Fibroblast of mammary gland (primary cell): ENCODE data around the gene CMKLR1.

Source experiments
- DNase-seq: peaks from one replicate; pipeline ENCODE4 v3.0.0-alpha.2; 2010; ENCODE audit warnings: low read depth
- H3K4me3 ChIP-seq: 2 replicates; pipeline ENCODE4 v1.5.1; 2011; ENCODE audit warnings: low read depth, mild to moderate bottlenecking, low read length, moderate library complexity; ENCODE audit not compliant: control insufficient read depth
- TF ChIP-seq, protein P1 (sequence below): conservative IDR thresholded peaks from 2 replicates; pipeline ENCODE4 v1.5.1; 2011; ENCODE audit warnings: low read depth, low read length, inconsistent platforms; ENCODE audit not compliant: control insufficient read depth, insufficient read depth

The CMKLR1 gene

DNA sequence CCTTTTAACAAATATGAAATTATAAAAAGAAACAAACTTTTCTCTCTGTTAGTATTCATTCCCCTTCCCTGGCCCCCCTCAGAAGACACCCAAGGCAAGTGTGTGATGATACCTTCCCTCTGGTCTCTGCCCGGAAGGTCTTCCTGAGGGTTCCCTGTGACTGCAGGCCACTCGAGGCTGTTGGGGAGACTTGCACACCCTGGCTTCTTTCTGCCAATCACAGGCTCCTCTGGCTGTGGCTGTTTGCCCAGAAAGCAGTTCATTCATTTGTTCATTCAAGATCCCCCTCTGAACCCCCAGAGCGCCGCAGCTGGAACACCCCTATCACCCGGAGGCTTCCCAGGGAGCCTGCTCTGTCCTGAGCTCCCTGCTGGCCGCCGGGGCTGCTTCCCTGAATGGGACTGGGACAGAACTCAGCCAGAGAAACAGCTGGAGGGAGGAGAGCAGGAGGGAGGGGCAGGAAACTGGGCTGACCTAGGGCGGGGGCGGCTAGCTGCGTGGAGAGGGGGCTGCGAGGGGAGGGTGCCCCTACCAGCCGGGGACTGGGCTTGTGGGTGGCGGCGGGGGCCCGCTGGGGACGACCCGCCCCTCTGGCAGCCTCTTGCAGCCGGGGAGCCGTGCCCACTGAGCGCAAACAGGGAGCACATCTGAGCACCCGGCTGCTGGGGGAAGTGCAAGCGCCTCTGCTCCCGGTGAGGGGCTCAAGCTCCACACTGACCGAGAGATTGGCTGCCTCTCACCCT, at the start of gene CMKLR1:
CMKLR1 (minus strand) TSS at position 397 of the 743 bp plus-strand sequence. CDS start 45,720 bp downstream, outside the sequence.
- TF ChIP-seq, protein P1, sequence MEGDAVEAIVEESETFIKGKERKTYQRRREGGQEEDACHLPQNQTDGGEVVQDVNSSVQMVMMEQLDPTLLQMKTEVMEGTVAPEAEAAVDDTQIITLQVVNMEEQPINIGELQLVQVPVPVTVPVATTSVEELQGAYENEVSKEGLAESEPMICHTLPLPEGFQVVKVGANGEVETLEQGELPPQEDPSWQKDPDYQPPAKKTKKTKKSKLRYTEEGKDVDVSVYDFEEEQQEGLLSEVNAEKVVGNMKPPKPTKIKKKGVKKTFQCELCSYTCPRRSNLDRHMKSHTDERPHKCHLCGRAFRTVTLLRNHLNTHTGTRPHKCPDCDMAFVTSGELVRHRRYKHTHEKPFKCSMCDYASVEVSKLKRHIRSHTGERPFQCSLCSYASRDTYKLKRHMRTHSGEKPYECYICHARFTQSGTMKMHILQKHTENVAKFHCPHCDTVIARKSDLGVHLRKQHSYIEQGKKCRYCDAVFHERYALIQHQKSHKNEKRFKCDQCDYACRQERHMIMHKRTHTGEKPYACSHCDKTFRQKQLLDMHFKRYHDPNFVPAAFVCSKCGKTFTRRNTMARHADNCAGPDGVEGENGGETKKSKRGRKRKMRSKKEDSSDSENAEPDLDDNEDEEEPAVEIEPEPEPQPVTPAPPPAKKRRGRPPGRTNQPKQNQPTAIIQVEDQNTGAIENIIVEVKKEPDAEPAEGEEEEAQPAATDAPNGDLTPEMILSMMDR = no peak
- no peak within 1 kb of the TSS for H3K4me3 ChIP-seq
- DNase-seq = no peak

- no peak for DNase-seq
- H3K4me3 ChIP-seq = no peak overlapping the region
- TF ChIP-seq, protein P1 = no peak
Measured at GRCh38 chr12:108387771-108388170, 48.7 kb upstream of the CMKLR1 start.

- DNase-seq = peak; percentile 56
- TF ChIP-seq, protein P1 = no peak
- H3K4me3 ChIP-seq = no peak overlapping the region
Measured at GRCh38 chr12:108386709-108387360, 47.7 kb upstream of the CMKLR1 start.

- TF ChIP-seq, protein P1 = no peak
- no peak for DNase-seq
- H3K4me3 ChIP-seq = no peak overlapping the region
Measured at GRCh38 chr12:108382437-108382801, 43.3 kb upstream of the CMKLR1 start.

DNA sequence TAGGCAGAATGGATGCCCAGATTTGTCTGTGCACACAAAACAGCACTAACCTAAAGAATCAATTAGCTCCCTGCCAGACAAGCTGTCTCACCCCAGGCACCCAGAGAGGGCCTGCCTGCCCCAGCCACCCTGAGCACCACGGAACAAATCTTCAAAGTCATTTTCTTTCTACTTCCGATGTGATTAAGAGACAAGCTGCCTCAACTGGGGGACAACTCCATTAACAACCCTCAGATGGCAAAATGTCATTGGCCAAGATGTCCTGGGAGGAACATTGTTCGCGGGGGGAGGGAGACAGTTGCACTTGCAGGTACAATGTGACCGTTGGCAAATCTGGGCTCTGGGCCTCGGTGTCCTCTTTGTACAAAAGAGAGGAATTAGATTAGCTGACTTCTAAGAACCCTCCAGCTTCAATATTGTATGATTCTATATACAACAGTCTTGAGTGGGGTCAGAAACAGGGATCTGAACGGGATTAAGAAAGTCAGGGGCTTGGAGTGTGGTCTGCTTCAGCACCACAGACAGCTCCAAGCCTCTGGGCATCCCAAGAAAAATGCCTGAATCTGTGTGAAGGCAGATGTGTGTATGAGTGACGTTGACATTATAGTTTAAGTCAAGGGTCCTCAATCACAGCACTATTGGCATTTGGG, 42.8 kb upstream of the CMKLR1 start:
- TF ChIP-seq, protein P1 = no peak
- no peak overlapping the region for H3K4me3 ChIP-seq
- DNase-seq = peak; percentile 16

- H3K4me3 ChIP-seq = no peak overlapping the region
- no peak for DNase-seq
- TF ChIP-seq, protein P1 = no peak
Measured at GRCh38 chr12:108380382-108380781, 41.3 kb upstream of the CMKLR1 start.
